ENCODE results near the gene VTN. TPM values are rescaled to one million over a fixed set of nuclear protein-coding genes. Genes with fewer than 3 reads are reported as not detected.

The VTN gene
- total and polyA plus RNA-seq, 5 donors from 2014 or later = 0.10 to 0.18 (median 0.17) TPM; not detected in 2

GRCh38 chr17:28385406-28385805, 15.3 kb upstream of the VTN start:
- peaks cover 17% of the 10 kb centered on the region for H3K36me3 Mint-ChIP-seq
- Histone ChIP-seq H3K4me1 (ENCODE audit: control insufficient read depth, insufficient read depth, low read length, poor library complexity, severe bottlenecking) (peaks cover 20% of the 10 kb centered on the region), H3K4me3 (ENCODE audit: low read depth, low read length) (peak overlapping the region; percentile 78), H3K27ac (ENCODE audit: insufficient read depth, low read length, poor library complexity, severe bottlenecking) (no peak overlapping the region), H3K9me3 (ENCODE audit: control insufficient read depth in 2 of 2, low read length in 2 of 2) (no peaks in the 10 kb centered on the region), H3K27me3 (ENCODE audit: control insufficient read depth, insufficient read depth, low read length) (no peaks in the 10 kb centered on the region), H3K36me3 (ENCODE audit: control insufficient read depth, insufficient read depth, low read length) (peaks cover 20% of the 10 kb centered on the region)
- peaks cover 0 to under 1% (median 0%) of the 10 kb centered on the region in 7 donors for H3K9me3 Mint-ChIP-seq
- peaks cover 5 to 45% (median 23%) of the 10 kb centered on the region in 4 donors for H3K4me1 Mint-ChIP-seq
- H3K4me3 Mint-ChIP-seq = peak overlapping the region; percentile 88 to 94 (median 92)
- ATAC-seq (ENCODE audit: low read depth in 2 of 2) (no peak), DNase-seq (peak in 1 of 3 donors; percentile 25)
- peak overlapping the region in 2 of 3 donors; percentile 83 to 88 for H3K27ac Mint-ChIP-seq
- peaks cover 10% of the 10 kb centered on the region for H3K27me3 Mint-ChIP-seq

- peak in 1 of 3 donors; percentile 18 for DNase-seq
- peaks cover 10% of the 10 kb centered on the region for H3K27me3 Mint-ChIP-seq
- peaks cover 16% of the 10 kb centered on the region for H3K36me3 ChIP-seq (ENCODE audit: control insufficient read depth, insufficient read depth, low read length)
- H3K36me3 Mint-ChIP-seq = peaks cover 17% of the 10 kb centered on the region
- no peaks in the 10 kb centered on the region for H3K27me3 ChIP-seq (ENCODE audit: control insufficient read depth, insufficient read depth, low read length)
- peak overlapping the region; percentile 78 for H3K4me3 ChIP-seq (ENCODE audit: low read depth, low read length)
- H3K9me3 Mint-ChIP-seq = peaks cover 0 to 4% (median 0%) of the 10 kb centered on the region in 7 donors
- no peak overlapping the region for H3K27ac ChIP-seq (ENCODE audit: insufficient read depth, low read length, poor library complexity, severe bottlenecking)
- peak overlapping the region; percentile 88 to 97 (median 94) for H3K4me3 Mint-ChIP-seq
- H3K27ac Mint-ChIP-seq = peak overlapping the region in 2 of 3 donors; percentile 87 to 88
- H3K4me1 ChIP-seq (ENCODE audit: control insufficient read depth, insufficient read depth, low read length, poor library complexity, severe bottlenecking) = peaks cover 20% of the 10 kb centered on the region
- ATAC-seq (ENCODE audit: low read depth in 2 of 2) = peak; percentile 2 to 4
- no peaks in the 10 kb centered on the region for H3K9me3 ChIP-seq (ENCODE audit: control insufficient read depth in 2 of 2, low read length in 2 of 2)
- peaks cover 5 to 45% (median 23%) of the 10 kb centered on the region in 4 donors for H3K4me1 Mint-ChIP-seq
Measured at GRCh38 chr17:28385037-28385400, 14.9 kb upstream of the VTN start.

GRCh38 chr17:28384281-28385036, 14.4 kb upstream of the VTN start:
- Histone ChIP-seq H3K27me3 (ENCODE audit: control insufficient read depth, insufficient read depth, low read length) (no peaks in the 10 kb centered on the region), H3K4me3 (ENCODE audit: low read depth, low read length) (peak overlapping the region; percentile 78), H3K27ac (ENCODE audit: insufficient read depth, low read length, poor library complexity, severe bottlenecking) (peak overlapping the region; percentile 36), H3K4me1 (ENCODE audit: control insufficient read depth, insufficient read depth, low read length, poor library complexity, severe bottlenecking) (peaks cover 20% of the 10 kb centered on the region), H3K9me3 (ENCODE audit: control insufficient read depth in 2 of 2, low read length in 2 of 2) (no peaks in the 10 kb centered on the region), H3K36me3 (ENCODE audit: control insufficient read depth, insufficient read depth, low read length) (peaks cover 11% of the 10 kb centered on the region)
- H3K36me3 Mint-ChIP-seq = peaks cover 17% of the 10 kb centered on the region
- peaks cover 10% of the 10 kb centered on the region for H3K27me3 Mint-ChIP-seq
- peak overlapping the region; percentile 88 to 97 (median 94) for H3K4me3 Mint-ChIP-seq
- ATAC-seq (ENCODE audit: low read depth in 2 of 2) = peak; percentile 90 to 94
- peaks cover 0 to 4% (median 0%) of the 10 kb centered on the region in 7 donors for H3K9me3 Mint-ChIP-seq
- DNase-seq = peak; percentile 53 to 85 (median 57)
- peak overlapping the region in 2 of 3 donors; percentile 87 to 88 for H3K27ac Mint-ChIP-seq
- H3K4me1 Mint-ChIP-seq = peaks cover 6 to 49% (median 27%) of the 10 kb centered on the region in 4 donors

GRCh38 chr17:28381141-28381825, 11.2 kb upstream of the VTN start:
- H3K4me3 Mint-ChIP-seq = peak overlapping the region in 2 of 4 donors; percentile 50 to 88
- Histone ChIP-seq H3K9me3 (ENCODE audit: control insufficient read depth in 2 of 2, low read length in 2 of 2) (no peaks in the 10 kb centered on the region), H3K27ac (ENCODE audit: insufficient read depth, low read length, poor library complexity, severe bottlenecking) (no peak overlapping the region), H3K36me3 (ENCODE audit: control insufficient read depth, insufficient read depth, low read length) (no peaks in the 10 kb centered on the region), H3K4me1 (ENCODE audit: control insufficient read depth, insufficient read depth, low read length, poor library complexity, severe bottlenecking) (peaks cover 20% of the 10 kb centered on the region), H3K4me3 (ENCODE audit: low read depth, low read length) (no peak overlapping the region), H3K27me3 (ENCODE audit: control insufficient read depth, insufficient read depth, low read length) (no peaks in the 10 kb centered on the region)
- peaks cover 10% of the 10 kb centered on the region for H3K27me3 Mint-ChIP-seq
- ATAC-seq (ENCODE audit: low read depth in 2 of 2) (no peak), DNase-seq (peak in 1 of 3 donors; percentile 35)
- H3K36me3 Mint-ChIP-seq = peaks cover 15% of the 10 kb centered on the region
- peaks cover 0 to 4% (median 0%) of the 10 kb centered on the region in 7 donors for H3K9me3 Mint-ChIP-seq
- peaks cover 11 to 48% (median 28%) of the 10 kb centered on the region in 4 donors for H3K4me1 Mint-ChIP-seq
- H3K27ac Mint-ChIP-seq = no peak overlapping the region

GRCh38 chr17:28379814-28380801, 10.0 kb upstream of the VTN start:
- Histone ChIP-seq H3K27me3 (ENCODE audit: control insufficient read depth, insufficient read depth, low read length) (no peaks in the 10 kb centered on the region), H3K4me1 (ENCODE audit: control insufficient read depth, insufficient read depth, low read length, poor library complexity, severe bottlenecking) (peaks cover 12% of the 10 kb centered on the region), H3K4me3 (ENCODE audit: low read depth, low read length) (no peak overlapping the region), H3K36me3 (ENCODE audit: control insufficient read depth, insufficient read depth, low read length) (no peaks in the 10 kb centered on the region), H3K9me3 (ENCODE audit: control insufficient read depth in 2 of 2, low read length in 2 of 2) (no peaks in the 10 kb centered on the region), H3K27ac (ENCODE audit: insufficient read depth, low read length, poor library complexity, severe bottlenecking) (no peak overlapping the region)
- Mint-ChIP-seq H3K27me3 (peaks cover 10% of the 10 kb centered on the region), H3K27ac (no peak overlapping the region), H3K4me1 (peaks cover 8 to 37% (median 22%) of the 10 kb centered on the region in 4 donors), H3K36me3 (peaks cover 15% of the 10 kb centered on the region), H3K9me3 (peaks cover 0 to 4% (median 0%) of the 10 kb centered on the region in 7 donors), H3K4me3 (peak overlapping the region in 2 of 4 donors; percentile 81 to 86)
- DNase-seq (no peak), ATAC-seq (ENCODE audit: low read depth in 2 of 2) (no peak)

- no peaks in the 10 kb centered on the region for H3K36me3 ChIP-seq (ENCODE audit: control insufficient read depth, insufficient read depth, low read length)
- Mint-ChIP-seq H3K27me3 (no peaks in the 10 kb centered on the region), H3K27ac (peak overlapping the region in 2 of 3 donors; percentile 47 to 69), H3K9me3 (no peaks in the 10 kb centered on the region), H3K4me3 (peak overlapping the region; percentile 78 to 90 (median 83)), H3K4me1 (peaks cover 0 to 33% (median 22%) of the 10 kb centered on the region in 4 donors), H3K36me3 (peaks cover 3% of the 10 kb centered on the region)
- no peaks in the 10 kb centered on the region for H3K9me3 ChIP-seq (ENCODE audit: control insufficient read depth in 2 of 2, low read length in 2 of 2)
- H3K27me3 ChIP-seq (ENCODE audit: control insufficient read depth, insufficient read depth, low read length) = no peaks in the 10 kb centered on the region
- no peak overlapping the region for H3K4me3 ChIP-seq (ENCODE audit: low read depth, low read length)
- peaks cover 23% of the 10 kb centered on the region for H3K4me1 ChIP-seq (ENCODE audit: control insufficient read depth, insufficient read depth, low read length, poor library complexity, severe bottlenecking)
- peak overlapping the region; percentile 90 for H3K27ac ChIP-seq (ENCODE audit: insufficient read depth, low read length, poor library complexity, severe bottlenecking)
- no peak for ATAC-seq (ENCODE audit: low read depth in 2 of 2)
- DNase-seq = no peak
Measured at GRCh38 chr17:28372945-28373274, 2.8 kb upstream of the VTN start.
